Liver (tissue), 9 donors: ENCODE results near the gene MYO5A. TPM values are rescaled to one million over a fixed set of nuclear protein-coding genes. Genes with fewer than 3 reads are reported as not detected.

ENCODE experiments used
- DNase-seq: peaks from one replicate; pipeline ENCODE4 v3.0.0-alpha.2; 2017; ENCODE audit warnings: low spot score
- H3K27ac ChIP-seq, 2 donors: one replicate each; pipeline ENCODE4 v1.7.0; 2013; ENCODE audit warnings: inconsistent platforms in 2 of 2, low read length in 2 of 2, control low read depth in 1 of 2, low read depth in 1 of 2, mild to moderate bottlenecking in 1 of 2
- H3K27me3 ChIP-seq, 4 donors: one replicate each; pipeline versions ENCODE4 v1.6.1 to v1.7.0; 2013; ENCODE audit warnings: low read length in 3 of 4, inconsistent platforms in 1 of 4, mild to moderate bottlenecking in 1 of 4, moderate library complexity in 1 of 4; ENCODE audit not compliant: control insufficient read depth in 4 of 4, insufficient read depth in 4 of 4
- H3K36me3 ChIP-seq, 4 donors: one replicate each; pipeline versions ENCODE4 v1.6.1 to v1.7.0; 2013; ENCODE audit warnings: low read length in 3 of 4, mild to moderate bottlenecking in 3 of 4, low read depth in 1 of 4, moderate library complexity in 1 of 4; ENCODE audit not compliant: control insufficient read depth in 4 of 4, insufficient read depth in 3 of 4
- H3K4me1 ChIP-seq, 4 donors: one replicate each; pipeline versions ENCODE4 v1.6.1 to v1.7.0; 2013; ENCODE audit warnings: low read length in 3 of 4, mild to moderate bottlenecking in 3 of 4, moderate library complexity in 1 of 4; ENCODE audit not compliant: control insufficient read depth in 4 of 4, insufficient read depth in 4 of 4
- H3K4me3 ChIP-seq, 3 donors: one replicate each; pipeline versions ENCODE4 v1.6.1 to v1.7.0; 2013; ENCODE audit warnings: low read length in 3 of 3, control low read depth in 1 of 3, low read depth in 1 of 3, mild to moderate bottlenecking in 1 of 3
- H3K9ac ChIP-seq, 2 donors: one replicate each; pipeline ENCODE4 v1.7.0; 2013; ENCODE audit warnings: low read length in 2 of 2, mild to moderate bottlenecking in 2 of 2, moderate library complexity in 2 of 2, control low read depth in 1 of 2, low read depth in 1 of 2
- H3K9me3 ChIP-seq, 4 donors: one replicate each; pipeline versions ENCODE4 v1.6.1 to v1.7.0; 2013; ENCODE audit warnings: low read length in 3 of 4; ENCODE audit not compliant: control insufficient read depth in 4 of 4
- CTCF ChIP-seq: fragments of 150-350 bp; IDR thresholded peaks from 2 replicates; pipeline ENCODE4 v1.5.1; 2017; ENCODE audit warnings: improper control_type of control experiment, low read depth, low read length; ENCODE audit not compliant: missing input control
- EGR1 ChIP-seq, 2 donors: IDR thresholded peaks; 2 replicates each; pipeline ENCODE4 v1.6.1; 2016 to 2018; ENCODE audit warnings: antibody characterized with exemption in 2 of 2, low read depth in 2 of 2
- FOXA1 ChIP-seq: IDR thresholded peaks from 2 replicates; pipeline ENCODE4 v1.6.1; 2016; ENCODE audit warnings: antibody characterized with exemption
- FOXA2 ChIP-seq: IDR thresholded peaks from 2 replicates; pipeline ENCODE4 v1.6.1; 2016; ENCODE audit warnings: antibody characterized with exemption
- GABPA ChIP-seq, 2 donors: IDR thresholded peaks in 1 of 2; conservative IDR thresholded peaks in 1 of 2; 2 replicates each; pipeline ENCODE4 v1.6.1; 2016; ENCODE audit warnings: antibody characterized with exemption in 2 of 2, mild to moderate bottlenecking in 1 of 2, moderate library complexity in 1 of 2
- HNF4A ChIP-seq, 2 donors: conservative IDR thresholded peaks; 2 replicates each; pipeline ENCODE4 v1.6.1; 2016; ENCODE audit warnings: antibody characterized with exemption in 2 of 2, mild to moderate bottlenecking in 2 of 2
- HNF4G ChIP-seq: IDR thresholded peaks from 2 replicates; pipeline ENCODE4 v1.6.1; 2016; ENCODE audit warnings: antibody characterized with exemption
- JUND ChIP-seq, 2 donors: IDR thresholded peaks; 2 replicates each; pipeline ENCODE4 v1.6.1; 2016; ENCODE audit warnings: antibody characterized with exemption in 2 of 2
- MAX ChIP-seq: IDR thresholded peaks from 2 replicates; pipeline ENCODE4 v1.6.1; 2016; ENCODE audit warnings: antibody characterized with exemption
- NR2F2 ChIP-seq: IDR thresholded peaks from 2 replicates; pipeline ENCODE4 v1.6.1; 2016; ENCODE audit warnings: antibody characterized with exemption
- RAD21 ChIP-seq, 2 donors: IDR thresholded peaks; 2 replicates each; pipeline ENCODE4 v1.6.1; 2016; ENCODE audit warnings: antibody characterized with exemption in 2 of 2, mild to moderate bottlenecking in 2 of 2
- RXRA ChIP-seq, 2 donors: IDR thresholded peaks; 2 replicates each; pipeline ENCODE4 v1.6.1; 2017 to 2018; ENCODE audit warnings: antibody characterized with exemption in 2 of 2, mild to moderate bottlenecking in 1 of 2
- SP1 ChIP-seq: IDR thresholded peaks from 2 replicates; pipeline ENCODE4 v1.6.1; 2018; ENCODE audit warnings: antibody characterized with exemption, mild to moderate bottlenecking
- TAF1 ChIP-seq: conservative IDR thresholded peaks from 2 replicates; pipeline ENCODE4 v1.6.1; 2016; ENCODE audit warnings: antibody characterized with exemption, mild to moderate bottlenecking
- YY1 ChIP-seq: IDR thresholded peaks from 2 replicates; pipeline ENCODE4 v1.6.1; 2016; ENCODE audit warnings: antibody characterized with exemption, mild to moderate bottlenecking
- ZBTB33 ChIP-seq: IDR thresholded peaks from 2 replicates; pipeline ENCODE4 v1.6.1; 2016; ENCODE audit warnings: antibody characterized with exemption
- WGBS: extraction: QIAGEN DNeasy Blood & Tissue Kit; methylation state at CpG from one replicate; pipeline ENCODE4 v1.1.7; 2013; 5-methylcytosine and 5-hydroxymethylcytosine counted together
- polyA plus RNA-seq, 2 donors: library from polyadenylated mRNA; stranded (reverse) in 1 of 2; unstranded in 1 of 2; fragments of 200-250 nt in 1 of 2; fragments of >200 nt in 1 of 2; fragmentation: Nextera tagmentation in 1 of 2; extraction: Ambion mirVana in 1 of 2; gene quantifications; one replicate each; pipeline versions ENCODE4 v1.2.1 to v1.2.3, GENCODE V29; 2013 to 2015
- total RNA-seq, 2 donors: library from RNA; depleted of rRNA; stranded (reverse); fragments of >200 nt; gene quantifications; one replicate each; pipeline ENCODE4 v1.2.3, GENCODE V29; 2014
- TF ChIP-seq, protein P1 (sequence below): IDR thresholded peaks from 2 replicates; pipeline ENCODE4 v1.6.1; 2016; ENCODE audit warnings: antibody characterized with exemption, mild to moderate bottlenecking
- TF ChIP-seq, protein P2 (sequence below): IDR thresholded peaks from 2 replicates; pipeline ENCODE4 v1.6.1; 2016; ENCODE audit warnings: antibody characterized with exemption
- donor health status: healthy.
- donor health status: healthy.
- donor health status: healthy.
- donor health status: healthy.
- donor health status: healthy.

MYO5A gene
- total and polyA plus RNA-seq, 4 donors, result 1.0 to 7.1 (median 3.0) TPM

DNA sequence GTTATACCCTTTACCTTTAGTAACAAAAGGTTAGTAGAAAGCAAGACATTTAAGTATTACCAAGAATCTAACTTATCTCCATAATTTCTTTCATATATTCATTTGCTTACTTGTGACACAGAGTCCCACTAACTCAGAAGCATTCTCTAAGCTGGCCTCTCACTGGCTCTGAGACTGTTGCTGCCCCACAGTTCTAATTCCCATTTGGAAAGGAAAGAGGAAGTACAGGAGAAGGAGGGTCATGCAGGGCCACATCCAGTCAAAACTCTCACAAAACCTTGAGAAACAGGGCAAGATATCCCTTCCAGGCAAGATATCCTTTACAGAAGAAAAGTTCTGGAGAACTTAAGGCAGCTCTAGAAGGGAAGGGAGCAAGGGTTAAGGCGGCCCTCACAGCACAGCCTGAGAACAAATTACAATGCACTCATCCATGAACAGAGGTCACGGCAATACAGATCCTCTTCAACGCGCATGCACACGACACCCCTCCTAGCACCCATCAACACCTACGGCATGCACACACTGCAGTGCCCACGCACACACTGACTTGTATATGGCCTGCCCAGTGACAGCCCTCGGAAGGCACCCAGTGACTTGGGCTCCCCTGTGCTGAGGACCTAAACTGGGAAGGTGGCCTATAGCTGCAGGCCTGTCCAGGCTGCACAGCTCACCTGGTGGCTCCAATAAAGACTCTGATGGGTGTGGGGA is 220.1 kb downstream of the MYO5A start:
- Histone ChIP-seq H3K4me1 (no peaks in the 10 kb centered on the region), H3K4me3 (no peak overlapping the region), H3K9me3 (no peaks in the 10 kb centered on the region), H3K9ac (no peak overlapping the region), H3K36me3 (no peaks in the 10 kb centered on the region), H3K27me3 (no peaks in the 10 kb centered on the region), H3K27ac (no peak overlapping the region)
- no peak for TF ChIP-seq FOXA1
- TF ChIP-seq RXRA (IDR thresholded peaks at IDR 0.05), result no peak
- no peak for TF ChIP-seq ZBTB33
- TF ChIP-seq YY1, result no peak
- no peak for TF ChIP-seq FOXA2
- no peak for TF ChIP-seq HNF4A (conservative IDR thresholded peaks at IDR 0.05)
- no peak for TF ChIP-seq EGR1 (IDR thresholded peaks at IDR 0.05; ENCODE audit: low read depth in 2 of 2)
- no peak for TF ChIP-seq JUND (IDR thresholded peaks at IDR 0.05)
- TF ChIP-seq CTCF, result no peak
- TF ChIP-seq GABPA (IDR thresholded peaks at IDR 0.05 in 1 of 2, conservative IDR thresholded peaks at IDR 0.05 in 1 of 2), result no peak
- no peak for TF ChIP-seq SP1
- TF ChIP-seq, protein P1, sequence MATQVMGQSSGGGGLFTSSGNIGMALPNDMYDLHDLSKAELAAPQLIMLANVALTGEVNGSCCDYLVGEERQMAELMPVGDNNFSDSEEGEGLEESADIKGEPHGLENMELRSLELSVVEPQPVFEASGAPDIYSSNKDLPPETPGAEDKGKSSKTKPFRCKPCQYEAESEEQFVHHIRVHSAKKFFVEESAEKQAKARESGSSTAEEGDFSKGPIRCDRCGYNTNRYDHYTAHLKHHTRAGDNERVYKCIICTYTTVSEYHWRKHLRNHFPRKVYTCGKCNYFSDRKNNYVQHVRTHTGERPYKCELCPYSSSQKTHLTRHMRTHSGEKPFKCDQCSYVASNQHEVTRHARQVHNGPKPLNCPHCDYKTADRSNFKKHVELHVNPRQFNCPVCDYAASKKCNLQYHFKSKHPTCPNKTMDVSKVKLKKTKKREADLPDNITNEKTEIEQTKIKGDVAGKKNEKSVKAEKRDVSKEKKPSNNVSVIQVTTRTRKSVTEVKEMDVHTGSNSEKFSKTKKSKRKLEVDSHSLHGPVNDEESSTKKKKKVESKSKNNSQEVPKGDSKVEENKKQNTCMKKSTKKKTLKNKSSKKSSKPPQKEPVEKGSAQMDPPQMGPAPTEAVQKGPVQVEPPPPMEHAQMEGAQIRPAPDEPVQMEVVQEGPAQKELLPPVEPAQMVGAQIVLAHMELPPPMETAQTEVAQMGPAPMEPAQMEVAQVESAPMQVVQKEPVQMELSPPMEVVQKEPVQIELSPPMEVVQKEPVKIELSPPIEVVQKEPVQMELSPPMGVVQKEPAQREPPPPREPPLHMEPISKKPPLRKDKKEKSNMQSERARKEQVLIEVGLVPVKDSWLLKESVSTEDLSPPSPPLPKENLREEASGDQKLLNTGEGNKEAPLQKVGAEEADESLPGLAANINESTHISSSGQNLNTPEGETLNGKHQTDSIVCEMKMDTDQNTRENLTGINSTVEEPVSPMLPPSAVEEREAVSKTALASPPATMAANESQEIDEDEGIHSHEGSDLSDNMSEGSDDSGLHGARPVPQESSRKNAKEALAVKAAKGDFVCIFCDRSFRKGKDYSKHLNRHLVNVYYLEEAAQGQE, result no peak
- no peak for TF ChIP-seq TAF1
- no peak for TF ChIP-seq MAX
- TF ChIP-seq RAD21 (IDR thresholded peaks at IDR 0.05), result no peak
- no peak for TF ChIP-seq HNF4G
- TF ChIP-seq, protein P2, sequence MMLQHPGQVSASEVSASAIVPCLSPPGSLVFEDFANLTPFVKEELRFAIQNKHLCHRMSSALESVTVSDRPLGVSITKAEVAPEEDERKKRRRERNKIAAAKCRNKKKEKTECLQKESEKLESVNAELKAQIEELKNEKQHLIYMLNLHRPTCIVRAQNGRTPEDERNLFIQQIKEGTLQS, result no peak
- TF ChIP-seq NR2F2, result no peak
- DNase-seq, result no peak
- 84% methylated on average over 8 of the region's 8 CpGs for WGBS
